GM21447 (cell line): ENCODE results near the gene MANBA.

Source experiments
- ATAC-seq: cut with Tn5 transposase; IDR thresholded peaks from one replicate; pipeline ENCODE4 v1.9.1; 2021; ENCODE audit not compliant: unreplicated experiment

MANBA gene

DNA sequence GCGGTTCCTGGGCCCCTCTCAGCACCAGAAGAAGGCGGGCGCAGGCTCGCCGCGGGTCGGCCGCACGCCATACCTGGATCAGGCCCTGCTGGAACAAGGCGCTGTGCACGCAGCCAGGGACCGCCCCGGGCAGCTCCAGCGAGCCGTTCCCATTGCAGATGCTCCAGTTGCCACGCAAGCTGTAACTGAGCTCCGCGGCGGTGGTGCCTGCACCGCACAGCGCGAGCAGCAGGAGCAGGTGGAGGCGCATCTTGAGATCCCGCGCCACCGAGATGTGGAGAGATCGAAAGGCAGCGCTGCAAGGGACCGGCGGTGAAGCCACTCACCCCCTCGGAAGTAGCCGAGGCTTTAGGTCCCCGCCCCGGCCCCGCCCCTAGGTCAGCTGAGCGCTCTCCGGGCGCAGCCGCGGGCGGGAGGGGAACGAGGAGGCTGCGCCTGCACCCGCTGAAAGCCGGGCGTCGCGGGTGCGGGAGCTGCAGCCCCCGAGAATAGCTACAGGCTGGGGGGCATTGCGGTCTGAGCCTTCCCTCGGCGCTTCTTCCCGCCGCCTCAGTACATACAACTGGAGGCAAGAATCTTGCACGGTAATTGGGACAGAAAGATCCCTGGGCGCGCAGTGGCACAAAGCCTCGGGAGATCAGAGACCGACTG, at the start of gene MANBA:
Gene MANBA, minus strand, starts transcription at position 324 of the 651 bp plus-strand sequence. Its CDS starts 74 bp downstream, at position 250.
- ATAC-seq, result peak; percentile 85

DNA sequence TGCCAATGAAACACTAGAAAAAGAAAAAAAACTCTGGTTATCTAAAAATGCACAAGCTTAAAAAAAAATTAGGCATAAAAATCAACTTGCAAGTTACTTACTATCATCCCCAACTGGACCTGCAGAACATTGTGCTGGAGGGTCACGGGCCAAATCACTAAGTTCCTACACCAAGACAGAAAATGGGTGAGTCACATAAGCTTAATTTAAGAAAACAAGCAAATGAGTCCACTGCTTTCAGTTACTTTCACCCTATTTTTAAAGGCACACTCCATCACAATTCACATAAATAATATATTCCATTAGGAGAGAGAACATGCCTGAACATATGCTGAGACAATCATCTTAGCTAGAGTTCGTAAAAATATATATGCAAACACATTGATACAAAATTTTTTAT, 48.9 kb upstream of the MANBA start:
- ATAC-seq, result no peak

DNA sequence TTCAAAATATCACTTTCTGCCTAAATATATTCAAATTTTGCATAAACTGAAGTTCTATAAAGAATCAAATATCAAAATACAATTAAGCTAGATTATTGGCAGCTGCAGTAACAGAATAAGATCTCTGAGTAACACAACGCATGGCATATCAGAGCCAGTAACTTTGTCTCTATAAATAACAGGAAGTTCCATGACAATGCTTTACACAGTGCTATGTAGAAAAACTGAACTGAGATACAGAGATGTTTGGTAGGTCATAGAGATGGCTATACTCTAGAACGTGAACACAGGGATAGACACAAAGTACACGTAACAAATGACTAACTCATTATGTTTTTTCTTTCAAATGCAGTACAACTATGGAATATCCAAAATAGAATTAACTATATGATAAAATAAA, 48.4 kb upstream of the MANBA start:
- peak; percentile 73 for ATAC-seq

DNA sequence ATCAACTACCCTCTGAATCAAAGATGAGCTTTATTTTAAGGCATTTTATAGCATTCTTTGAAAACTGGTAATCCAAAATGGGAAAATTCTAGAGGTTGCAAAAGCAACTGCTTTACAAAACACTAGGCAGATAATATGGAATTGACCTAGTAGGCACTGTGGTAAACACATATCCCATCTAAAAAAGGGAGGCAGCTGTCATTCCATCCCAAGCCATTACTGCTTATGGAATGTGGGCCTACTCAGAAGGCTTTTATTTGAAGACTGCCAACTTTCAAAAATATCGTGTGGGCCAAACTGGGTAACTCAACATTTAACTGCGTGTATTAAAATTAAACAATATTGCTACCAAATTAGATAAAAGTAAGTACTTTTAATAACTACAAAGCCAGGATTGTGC, 47.2 kb upstream of the MANBA start:
- no peak for ATAC-seq

DNA sequence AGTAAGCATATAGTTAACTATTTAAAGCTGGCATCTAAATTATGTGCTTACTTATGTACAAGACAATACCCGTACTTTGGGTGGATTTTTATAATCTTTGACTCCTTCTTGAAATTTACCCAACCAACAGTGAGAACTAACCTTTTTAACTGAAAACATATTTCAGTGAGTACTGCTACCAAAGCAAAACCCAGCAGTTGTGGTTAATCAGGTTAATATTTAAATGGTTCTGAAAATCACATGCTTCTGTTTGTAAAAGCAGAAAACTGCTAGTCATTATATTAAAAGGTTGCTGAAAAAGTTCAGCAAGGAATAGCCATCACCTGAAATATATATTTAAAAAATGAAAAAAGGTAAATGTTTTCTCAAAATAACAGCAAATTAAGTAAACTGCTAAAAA, 46.6 kb upstream of the MANBA start:
- peak; percentile 40 for ATAC-seq

DNA sequence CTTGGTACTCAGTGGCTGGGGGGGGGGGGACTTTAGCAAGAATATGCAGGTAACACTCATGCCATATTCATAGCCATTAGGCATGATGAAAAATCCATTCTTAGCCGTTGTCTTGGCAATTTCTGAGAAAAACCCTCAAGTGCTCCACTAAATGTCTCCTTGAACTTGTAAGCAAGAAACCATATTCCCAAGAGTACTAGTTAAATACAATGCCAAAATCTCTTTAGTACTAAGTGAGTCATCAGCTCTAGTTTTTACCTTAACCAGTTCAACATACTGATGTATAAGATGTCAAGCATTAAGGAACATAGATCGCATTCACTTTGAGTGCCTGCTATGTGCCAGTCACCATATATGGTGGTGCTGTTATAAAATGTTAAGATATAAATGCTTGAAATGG, 39.0 kb upstream of the MANBA start:
- no peak for ATAC-seq

DNA sequence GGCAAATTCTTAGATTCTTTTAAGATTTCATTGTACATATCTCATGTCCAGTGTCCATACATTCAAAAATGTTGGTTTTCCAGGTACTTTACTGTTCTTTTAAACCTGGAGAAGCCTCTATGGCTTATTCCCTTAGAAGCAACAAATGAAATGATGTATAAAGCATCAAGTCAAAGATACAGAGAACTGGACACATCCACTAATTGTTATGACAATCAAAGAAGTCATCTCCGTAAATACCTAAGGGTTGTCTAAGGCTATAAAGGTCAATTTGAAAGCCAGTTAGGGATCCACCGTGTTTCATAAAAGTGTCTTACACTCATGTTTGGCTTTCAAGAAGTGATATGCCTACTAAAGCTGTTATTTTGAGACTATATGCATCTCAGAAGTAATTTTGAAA, 34.2 kb upstream of the MANBA start:
- no peak for ATAC-seq

DNA sequence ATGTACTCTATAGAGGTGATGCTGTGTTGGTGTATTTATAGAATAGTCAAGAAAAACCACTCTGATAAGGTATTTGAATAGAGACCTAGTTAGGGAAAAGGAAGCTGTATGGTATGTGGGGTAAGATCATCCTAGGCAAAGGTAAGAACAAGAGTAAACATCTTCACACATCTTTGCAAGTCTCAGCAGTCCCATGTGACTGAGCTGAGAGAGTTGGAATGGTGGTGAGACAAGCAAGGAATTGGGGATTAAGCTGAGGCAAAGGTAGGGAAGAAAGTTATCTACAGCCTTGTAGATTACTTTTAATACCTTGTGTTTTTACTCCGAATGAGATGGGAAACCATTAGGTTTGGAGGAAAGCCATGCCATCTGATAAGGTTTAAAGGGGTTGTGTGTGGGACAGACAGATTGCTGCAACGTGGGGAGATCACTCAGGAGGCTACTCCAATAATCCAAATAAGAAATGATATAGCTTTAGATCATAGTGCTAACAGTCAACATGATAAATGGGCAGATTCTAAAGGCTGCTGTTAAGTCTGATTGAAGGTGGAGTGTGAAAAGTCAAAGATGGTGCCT, 31.7 kb upstream of the MANBA start:
- no peak for ATAC-seq

DNA sequence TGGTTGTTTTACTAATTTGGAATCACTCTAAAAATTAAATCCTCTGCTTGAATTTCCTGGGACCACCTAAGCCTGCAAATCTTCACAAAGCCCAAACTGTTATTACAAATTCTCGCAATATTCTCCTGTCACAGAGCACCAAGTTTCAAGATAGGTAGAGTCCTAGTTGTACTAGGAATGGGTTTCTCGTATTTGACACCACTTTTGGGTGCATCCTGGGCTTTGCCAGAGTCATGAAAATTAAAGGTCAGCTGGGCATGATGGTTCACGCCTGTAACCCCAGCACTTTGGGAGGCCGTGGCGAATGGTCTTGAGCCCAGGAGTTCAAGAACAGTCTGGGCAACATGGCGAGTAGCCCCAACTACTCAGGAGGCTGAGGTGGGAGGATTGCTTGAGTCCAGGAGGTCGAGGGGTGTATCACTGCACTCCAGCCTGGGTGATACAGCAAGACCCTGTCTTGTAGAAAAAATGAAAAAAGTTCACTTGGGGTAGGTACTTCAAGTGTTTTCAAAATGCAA, 30.6 kb upstream of the MANBA start:
- ATAC-seq, result no peak

DNA sequence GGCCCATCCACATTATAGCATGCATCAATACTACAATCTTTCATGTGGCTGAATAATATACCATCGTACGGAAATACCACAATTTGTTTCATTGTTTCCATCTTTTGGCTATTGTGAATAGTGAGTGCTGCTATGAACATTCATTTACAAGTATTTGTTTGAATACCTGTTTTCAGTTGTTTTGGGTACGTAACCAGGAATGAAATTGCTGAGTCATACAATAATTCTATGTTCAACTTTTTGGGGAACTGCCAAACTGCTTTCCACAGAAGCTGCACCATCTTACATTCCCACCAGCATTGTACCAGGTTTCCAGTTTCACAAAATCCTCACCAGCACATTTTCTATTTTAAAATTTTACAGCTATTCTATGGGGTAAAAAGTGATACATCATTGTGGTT, 28.5 kb upstream of the MANBA start:
- no peak for ATAC-seq

DNA sequence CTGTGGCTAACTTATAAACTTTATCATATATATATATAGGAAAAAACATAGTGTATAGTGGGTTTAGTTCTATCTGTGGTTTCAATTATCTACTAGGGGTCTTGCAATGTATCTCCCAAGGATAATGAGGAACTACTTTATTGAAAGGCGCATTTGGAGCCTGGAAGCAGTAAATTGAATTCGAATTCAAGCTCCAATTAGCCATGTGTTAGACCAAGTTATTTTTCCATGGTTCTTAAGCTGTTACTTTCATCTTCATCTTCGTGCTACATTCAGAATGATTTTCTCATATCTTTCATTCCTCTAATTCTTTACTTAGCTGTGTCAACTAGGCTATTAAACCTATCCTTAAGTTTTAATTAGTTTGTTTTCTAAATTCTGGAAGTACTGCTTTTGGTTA, 27.2 kb upstream of the MANBA start:
- no peak for ATAC-seq

DNA sequence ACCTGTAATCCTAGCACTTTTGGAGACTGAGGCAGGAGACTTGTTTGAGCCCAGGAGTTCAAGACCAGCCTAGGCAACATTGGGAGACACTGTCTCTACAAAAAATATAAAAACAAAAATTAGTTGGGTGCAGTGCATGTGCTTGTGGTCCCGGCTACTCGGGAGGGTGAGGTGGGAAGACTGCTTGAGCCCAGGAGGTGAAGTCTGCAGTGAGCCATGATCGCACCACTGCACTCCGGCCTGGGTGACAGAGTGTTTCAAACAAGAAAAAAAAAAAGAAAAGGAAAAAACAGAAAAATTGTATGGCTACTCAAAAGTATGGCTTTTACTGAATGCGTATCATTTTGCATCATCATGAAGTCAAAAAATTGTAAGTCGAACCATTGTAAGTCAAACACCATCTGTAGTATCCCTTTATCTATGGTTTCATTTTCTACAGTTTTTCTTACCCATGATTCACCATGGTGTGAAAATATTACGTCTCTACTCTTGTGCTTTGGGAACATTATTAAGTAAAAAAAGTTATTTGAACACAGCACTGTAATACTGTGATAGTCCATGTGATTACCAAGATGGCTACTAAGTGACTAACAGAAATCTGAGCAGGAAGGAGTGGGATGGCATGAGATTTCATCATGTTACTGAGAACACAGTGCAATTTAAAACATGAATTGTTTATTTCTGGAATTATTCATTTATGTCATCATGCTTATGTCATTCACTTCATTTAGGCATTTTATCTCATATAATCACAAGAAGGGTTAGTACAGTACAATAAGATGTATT, 26.5 kb upstream of the MANBA start:
- no peak for ATAC-seq

DNA sequence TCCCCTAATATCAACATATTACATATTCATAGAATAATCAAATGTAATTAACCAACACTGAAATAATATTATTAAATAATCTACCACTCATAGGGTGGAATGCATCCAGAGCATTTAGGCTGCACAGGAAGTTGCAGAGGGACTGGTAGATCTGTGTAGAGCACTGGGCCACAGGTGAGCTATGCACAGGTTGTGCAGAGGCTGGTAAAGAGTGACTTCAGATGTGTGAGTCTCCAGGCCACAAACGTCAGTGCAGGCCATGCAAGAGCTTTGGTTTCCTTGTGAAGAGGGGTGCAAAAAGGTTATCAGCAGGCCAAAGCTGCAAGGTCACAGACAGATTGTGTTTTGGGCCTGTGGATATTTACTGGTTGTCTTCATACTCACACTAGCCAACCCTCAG, 25.5 kb upstream of the MANBA start:
- ATAC-seq, result no peak

DNA sequence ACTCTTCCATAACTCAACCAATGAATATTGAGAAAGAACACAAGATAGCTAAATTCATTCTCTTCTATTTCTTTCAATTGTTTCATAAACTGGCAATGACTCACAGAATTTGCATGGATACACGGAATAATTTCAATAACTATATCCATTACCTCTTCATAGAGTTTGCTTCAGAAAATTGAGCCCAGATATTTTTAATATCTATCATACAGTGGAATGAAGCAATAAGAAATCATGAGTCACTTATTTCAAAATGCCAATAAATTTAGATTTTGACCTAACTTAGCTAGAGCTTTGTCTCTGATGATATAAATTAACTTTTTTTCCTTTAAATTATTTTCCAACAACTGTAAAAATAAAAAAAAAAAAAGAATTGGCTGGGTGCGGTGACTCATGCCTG, 22.2 kb upstream of the MANBA start:
- ATAC-seq, result no peak

DNA sequence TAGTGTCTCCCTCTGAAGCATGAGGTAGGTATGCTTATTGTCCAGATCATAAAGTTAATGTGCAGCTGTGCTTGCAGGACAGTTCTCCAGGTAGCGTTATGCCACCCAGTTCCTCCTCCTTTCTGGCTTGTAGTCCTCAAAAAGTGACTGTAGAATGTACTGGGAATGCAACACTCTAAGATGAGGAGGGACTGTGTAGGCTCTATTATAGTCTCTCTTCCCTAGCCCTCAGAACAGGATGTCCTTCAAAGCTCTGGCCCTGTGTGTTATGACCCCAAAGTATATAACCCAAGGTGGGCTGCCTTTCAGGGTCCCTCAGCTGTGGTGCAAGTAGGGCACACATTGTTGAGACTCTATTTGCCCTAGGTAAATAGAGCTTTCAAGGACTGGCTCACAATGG, 20.8 kb upstream of the MANBA start:
- ATAC-seq, result no peak

DNA sequence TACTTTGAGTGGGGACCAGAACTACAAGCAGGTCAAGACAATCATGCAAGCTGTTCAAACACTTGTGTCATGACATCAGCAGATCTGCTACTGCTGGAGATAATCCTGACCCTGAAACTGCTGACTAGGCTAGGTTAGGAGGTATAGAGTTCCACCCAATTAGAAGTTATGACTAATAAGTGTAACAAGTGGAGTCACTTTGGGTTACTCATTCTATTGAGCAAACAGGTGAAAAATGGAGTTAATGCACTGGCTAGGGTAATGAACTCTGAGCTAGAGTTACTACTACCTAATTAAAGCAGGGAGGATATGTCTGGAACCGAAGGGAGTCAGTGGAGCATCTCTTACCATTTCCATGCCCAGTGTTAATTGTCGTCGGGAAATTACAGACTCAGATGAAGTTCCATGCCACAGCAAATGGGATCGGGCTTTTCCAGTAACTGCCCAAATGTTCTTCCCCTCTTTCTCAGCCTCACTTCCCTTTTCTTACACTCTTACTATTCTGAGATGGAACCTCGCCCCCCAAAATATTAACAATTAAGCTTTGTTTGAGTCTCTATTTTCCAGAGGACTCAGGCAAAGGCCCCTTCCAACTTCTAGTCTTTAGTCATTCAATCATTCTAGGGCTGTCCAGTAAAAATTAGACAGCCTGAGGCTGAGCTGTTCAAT, 19.8 kb upstream of the MANBA start:
- ATAC-seq, result no peak

DNA sequence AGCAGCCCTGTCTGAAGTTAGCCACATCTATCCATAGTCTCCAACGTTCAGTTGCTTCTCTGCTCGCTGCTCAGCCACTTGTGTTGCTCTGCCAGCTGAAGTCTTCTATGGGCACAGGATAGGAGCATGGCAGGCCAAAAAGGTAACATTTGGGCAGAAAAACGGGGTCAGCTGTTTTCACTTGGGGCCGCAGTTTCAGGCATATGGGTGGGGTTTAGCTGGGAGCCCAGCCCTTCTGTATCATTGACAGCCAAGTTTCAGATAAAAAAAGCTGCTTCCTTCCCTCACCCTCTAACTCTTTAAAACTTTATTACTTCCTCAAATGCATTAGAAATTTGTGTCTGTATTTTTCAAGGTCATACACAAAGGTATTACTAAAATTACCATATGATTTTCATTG, 18.4 kb upstream of the MANBA start:
- no peak for ATAC-seq

DNA sequence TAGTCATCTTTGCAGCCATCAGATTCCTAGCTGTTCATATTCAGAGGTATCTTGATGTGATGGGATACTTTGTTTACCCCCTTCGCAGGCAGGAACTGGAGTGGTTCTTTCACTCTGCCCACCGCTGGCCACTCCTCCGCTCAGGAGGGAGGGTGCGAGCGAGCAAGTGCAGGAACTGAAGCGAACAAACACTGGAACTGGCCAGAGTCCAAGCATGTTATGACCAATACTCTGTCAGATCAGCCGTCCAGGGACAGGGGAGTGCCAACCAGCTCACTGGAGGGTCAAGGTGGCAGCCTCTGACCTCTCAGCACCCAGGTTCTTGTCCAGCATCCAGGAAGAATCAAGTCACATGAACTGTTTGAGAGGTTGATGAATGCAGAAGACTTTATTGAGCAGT, 18.0 kb upstream of the MANBA start:
- no peak for ATAC-seq

DNA sequence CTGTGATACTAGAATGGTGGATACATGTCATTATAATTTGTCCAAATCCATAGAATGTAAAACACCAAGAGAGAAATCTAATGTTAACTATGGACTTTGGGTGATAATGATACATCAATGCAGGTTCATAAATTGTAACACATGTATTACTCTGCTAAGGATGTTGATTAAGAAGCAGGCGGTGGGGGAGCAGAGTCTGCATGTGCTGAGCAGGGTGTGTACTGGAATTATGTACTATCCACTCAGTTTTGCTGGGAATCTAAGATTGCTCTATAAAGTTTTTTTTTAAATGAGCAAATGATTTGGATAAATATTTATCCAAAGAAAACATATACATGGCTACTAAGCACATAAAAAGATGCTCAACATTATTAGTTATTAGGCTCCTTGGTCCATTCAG, 15.0 kb upstream of the MANBA start:
- no peak for ATAC-seq

DNA sequence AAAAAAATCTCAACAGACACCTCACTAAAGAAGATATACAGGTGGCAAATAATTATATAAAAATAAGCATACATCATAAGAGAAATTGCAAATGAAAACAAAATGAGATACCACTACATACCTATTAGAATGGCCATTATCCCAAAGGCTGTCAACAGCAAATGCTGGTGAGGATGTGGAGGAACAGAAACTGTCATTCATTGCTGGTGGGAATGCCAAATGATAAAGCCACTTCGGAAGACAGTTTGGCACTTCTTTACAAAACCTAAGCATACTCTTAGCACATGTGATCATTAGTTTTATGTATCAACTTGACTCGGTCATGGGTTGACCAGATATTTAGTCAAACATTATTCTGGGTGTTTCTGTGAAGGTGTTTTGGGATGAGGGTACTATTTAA, 13.5 kb upstream of the MANBA start:
- no peak for ATAC-seq

DNA sequence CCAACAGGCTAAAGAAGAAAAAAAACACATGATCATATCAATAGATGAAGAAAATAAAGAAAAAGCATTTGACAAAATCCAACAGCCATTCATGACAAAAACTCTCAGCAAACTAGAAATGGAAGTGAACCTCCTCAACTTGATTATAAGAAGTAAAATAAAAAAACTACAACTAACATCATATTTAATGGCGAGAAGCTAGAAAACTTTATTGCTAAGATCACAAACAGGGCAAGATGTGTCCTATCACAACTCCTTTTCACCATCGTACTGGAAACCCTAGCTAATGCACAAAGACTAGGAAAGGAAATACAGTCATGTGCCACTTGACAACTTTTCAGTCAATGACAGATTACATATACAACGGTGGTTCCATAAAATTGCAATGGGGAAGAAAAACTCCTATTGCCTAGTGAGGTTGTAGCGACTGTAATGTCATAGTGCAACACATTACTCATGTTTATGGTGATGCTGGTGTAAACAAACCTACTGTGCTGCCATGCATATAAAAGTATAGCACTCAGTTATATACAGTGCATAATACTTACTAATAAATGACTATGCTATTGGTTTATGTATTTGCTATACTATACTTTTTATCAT, 12.1 kb upstream of the MANBA start:
- no peak for ATAC-seq
